ENCODE data around the gene ATXN10.

- no peak for TF ChIP-seq EZH2 (IDR thresholded peaks at IDR 0.05; ENCODE audit: low read length, missing control alignments)
- TF ChIP-seq, protein P1, sequence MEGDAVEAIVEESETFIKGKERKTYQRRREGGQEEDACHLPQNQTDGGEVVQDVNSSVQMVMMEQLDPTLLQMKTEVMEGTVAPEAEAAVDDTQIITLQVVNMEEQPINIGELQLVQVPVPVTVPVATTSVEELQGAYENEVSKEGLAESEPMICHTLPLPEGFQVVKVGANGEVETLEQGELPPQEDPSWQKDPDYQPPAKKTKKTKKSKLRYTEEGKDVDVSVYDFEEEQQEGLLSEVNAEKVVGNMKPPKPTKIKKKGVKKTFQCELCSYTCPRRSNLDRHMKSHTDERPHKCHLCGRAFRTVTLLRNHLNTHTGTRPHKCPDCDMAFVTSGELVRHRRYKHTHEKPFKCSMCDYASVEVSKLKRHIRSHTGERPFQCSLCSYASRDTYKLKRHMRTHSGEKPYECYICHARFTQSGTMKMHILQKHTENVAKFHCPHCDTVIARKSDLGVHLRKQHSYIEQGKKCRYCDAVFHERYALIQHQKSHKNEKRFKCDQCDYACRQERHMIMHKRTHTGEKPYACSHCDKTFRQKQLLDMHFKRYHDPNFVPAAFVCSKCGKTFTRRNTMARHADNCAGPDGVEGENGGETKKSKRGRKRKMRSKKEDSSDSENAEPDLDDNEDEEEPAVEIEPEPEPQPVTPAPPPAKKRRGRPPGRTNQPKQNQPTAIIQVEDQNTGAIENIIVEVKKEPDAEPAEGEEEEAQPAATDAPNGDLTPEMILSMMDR (conservative IDR thresholded peaks at IDR 0.05 in 1 of 2, IDR thresholded peaks at IDR 0.05 in 1 of 2; ENCODE audit: low read depth in 1 of 2, low read length in 2 of 2) = no peak
Observed at GRCh38 chr22:45817745-45818423, 146.2 kb downstream of the ATXN10 start.

Measured in fibroblast of lung (primary cell).